H9 (cell line): ENCODE data around the gene ADSS2. TPM values are rescaled to one million over a fixed set of nuclear protein-coding genes. Genes with fewer than 3 reads are reported as not detected.

Source experiments
- DNase-seq: peaks from one replicate; pipeline ENCODE4 v3.0.0-alpha.2; 2017
- H2AFZ ChIP-seq: one replicate; pipeline ENCODE4 v1.6.1; 2013; ENCODE audit warnings: mild to moderate bottlenecking, low read length, control low read depth, moderate library complexity
- H2AK5ac ChIP-seq: 2 replicates; pipeline ENCODE4 v1.6.1; 2013; ENCODE audit warnings: low read length, control low read depth, mixed read lengths; ENCODE audit not compliant: insufficient read length
- H2BK120ac ChIP-seq: one replicate; pipeline ENCODE4 v1.6.1; 2013; ENCODE audit warnings: low read depth, mild to moderate bottlenecking, low read length, control low read depth, inconsistent platforms; ENCODE audit not compliant: poor library complexity, severe bottlenecking
- H2BK12ac ChIP-seq: 2 replicates; pipeline ENCODE4 v1.6.1; 2013; ENCODE audit warnings: low read length, control low read depth, mixed read lengths, low read depth; ENCODE audit not compliant: insufficient read length
- H2BK15ac ChIP-seq: 2 replicates; pipeline ENCODE4 v1.6.1; 2013; ENCODE audit warnings: low read depth, low read length, control low read depth
- H2BK20ac ChIP-seq: one replicate; pipeline ENCODE4 v1.6.1; 2013; ENCODE audit warnings: low read depth, mild to moderate bottlenecking, low read length, control low read depth, inconsistent platforms; ENCODE audit not compliant: poor library complexity, severe bottlenecking
- H2BK5ac ChIP-seq: 2 replicates; pipeline ENCODE4 v1.6.1; 2013; ENCODE audit warnings: low read length, control low read depth, mixed read lengths; ENCODE audit not compliant: insufficient read length
- H3K14ac ChIP-seq: 2 replicates; pipeline ENCODE4 v1.6.1; 2013; ENCODE audit warnings: low read length, control low read depth; ENCODE audit not compliant: insufficient read depth
- H3K18ac ChIP-seq: 2 replicates; pipeline ENCODE4 v1.6.1; 2013; ENCODE audit warnings: low read depth, mild to moderate bottlenecking, mixed read lengths, low read length, control low read depth; ENCODE audit not compliant: insufficient read length
- H3K23ac ChIP-seq: 2 replicates; pipeline ENCODE4 v1.6.1; 2013; ENCODE audit warnings: low read length, control low read depth, mixed read lengths, low read depth; ENCODE audit not compliant: insufficient read length
- H3K23me2 ChIP-seq: 2 replicates; pipeline ENCODE4 v1.6.1; 2013; ENCODE audit warnings: low read depth, mild to moderate bottlenecking, mixed read lengths, low read length, control low read depth; ENCODE audit not compliant: insufficient read length, poor library complexity, severe bottlenecking
- H3K27ac ChIP-seq: 2 replicates; pipeline ENCODE4 v1.5.1; 2013; ENCODE audit warnings: low read length, control low read depth, mixed read lengths, low read depth; ENCODE audit not compliant: insufficient read length
- H3K27me3 ChIP-seq: 2 replicates; pipeline ENCODE4 v1.6.1; 2013; ENCODE audit warnings: low read length, control low read depth, inconsistent platforms; ENCODE audit not compliant: insufficient read depth
- H3K4ac ChIP-seq: 2 replicates; pipeline ENCODE4 v1.6.1; 2013; ENCODE audit warnings: low read depth, mild to moderate bottlenecking, control low read depth, inconsistent platforms, low read length, moderate library complexity
- H3K4me1 ChIP-seq: 2 replicates; pipeline ENCODE4 v1.6.1; 2013; ENCODE audit warnings: low read length, control low read depth, inconsistent platforms; ENCODE audit not compliant: insufficient read depth
- H3K4me2 ChIP-seq: 2 replicates; pipeline ENCODE4 v1.6.1; 2013; ENCODE audit warnings: low read length, control low read depth, mixed read lengths; ENCODE audit not compliant: insufficient read length, insufficient read depth
- H3K56ac ChIP-seq: 2 replicates; pipeline ENCODE4 v1.6.1; 2013; ENCODE audit warnings: low read depth, mild to moderate bottlenecking, mixed read lengths, low read length, control low read depth; ENCODE audit not compliant: insufficient read length
- H3K79me1 ChIP-seq: 2 replicates; pipeline ENCODE4 v1.6.1; 2013; ENCODE audit warnings: low read depth, mild to moderate bottlenecking, moderate library complexity, low read length, control low read depth, inconsistent platforms; ENCODE audit not compliant: insufficient read depth, poor library complexity, severe bottlenecking
- H3K79me2 ChIP-seq: 2 replicates; pipeline ENCODE4 v1.6.1; 2013; ENCODE audit warnings: low read length, control low read depth, inconsistent platforms; ENCODE audit not compliant: insufficient read depth
- H3K9ac ChIP-seq: 2 replicates; pipeline ENCODE4 v1.6.1; 2013; ENCODE audit warnings: low read length, control low read depth, mixed read lengths; ENCODE audit not compliant: insufficient read length; ENCODE audit errors: extremely low read depth
- H3K9me3 ChIP-seq: one replicate; pipeline ENCODE4 v1.6.1; 2013; ENCODE audit warnings: low read depth, low read length, inconsistent platforms; ENCODE audit not compliant: control insufficient read depth
- H3T11ph ChIP-seq: one replicate; pipeline ENCODE4 v1.6.1; 2013; ENCODE audit warnings: mild to moderate bottlenecking, low read length, control low read depth, inconsistent platforms
- H4K20me1 ChIP-seq: one replicate; pipeline ENCODE4 v1.6.1; 2013; ENCODE audit not compliant: control insufficient read depth, insufficient read length, insufficient read depth
- H4K5ac ChIP-seq: 2 replicates; pipeline ENCODE4 v1.6.1; 2013; ENCODE audit warnings: low read depth, mild to moderate bottlenecking, mixed read lengths, low read length, control low read depth; ENCODE audit not compliant: insufficient read length
- H4K8ac ChIP-seq: replicated peaks from 2 replicates; pipeline ENCODE4 v1.6.1; 2013; ENCODE audit warnings: low read length, control low read depth, mixed read lengths, low read depth; ENCODE audit not compliant: insufficient read length
- H4K91ac ChIP-seq: 2 replicates; pipeline ENCODE4 v1.6.1; 2013; ENCODE audit warnings: low read depth, mild to moderate bottlenecking, moderate library complexity, mixed read lengths, low read length, control low read depth; ENCODE audit not compliant: insufficient read length
- H3K27ac Mint-ChIP-seq, 3 experiments: 2 replicates in 2 of 3; 3 replicates in 1 of 3; pipeline ENCODE4 v1.8.0; 2020 to 2021; ENCODE audit warnings: mixed read lengths in 3 of 3, mild to moderate bottlenecking in 1 of 3, moderate library complexity in 1 of 3
- H3K27me3 Mint-ChIP-seq: 2 replicates; pipeline ENCODE4 v1.8.0; 2021; ENCODE audit warnings: low read depth, mild to moderate bottlenecking, moderate library complexity, mixed read lengths
- H3K36me3 Mint-ChIP-seq, 3 experiments: 2 replicates in 2 of 3; 3 replicates in 1 of 3; pipeline ENCODE4 v1.8.0; 2020 to 2021; ENCODE audit warnings: low read depth in 3 of 3, mixed read lengths in 3 of 3; ENCODE audit not compliant: insufficient read depth in 1 of 3
- H3K4me1 Mint-ChIP-seq, 2 experiments: 2 replicates each; pipeline ENCODE4 v1.8.0; 2020; ENCODE audit warnings: mixed read lengths in 2 of 2
- H3K4me3 Mint-ChIP-seq, 2 experiments: 2 replicates in 1 of 2; 3 replicates in 1 of 2; pipeline ENCODE4 v1.8.0; 2020 to 2021; ENCODE audit warnings: mild to moderate bottlenecking in 2 of 2, mixed read lengths in 2 of 2, moderate library complexity in 1 of 2
- H3K9me3 Mint-ChIP-seq, 2 experiments: 2 replicates in 1 of 2; 3 replicates in 1 of 2; pipeline ENCODE4 v1.8.0; 2020; ENCODE audit warnings: mild to moderate bottlenecking in 2 of 2, mixed read lengths in 2 of 2, moderate library complexity in 1 of 2
- CTCF ChIP-seq: fragments of 200-600 bp; sonication (generic); conservative IDR thresholded peaks from 3 replicates; pipeline ENCODE4 v1.8.0; 2021; ENCODE audit warnings: antibody characterized with exemption, mild to moderate bottlenecking
- WGBS: extraction: QIAGEN DNeasy Blood & Tissue Kit; methylation state at CpG from one replicate; pipeline ENCODE4 v1.1.7; 2013; ENCODE audit warnings: missing lambda C conversion rate, low lambda C conversion rate, mixed read lengths; ENCODE audit not compliant: insufficient read length; ENCODE audit errors: extremely low coverage; 5-methylcytosine and 5-hydroxymethylcytosine counted together
- total RNA-seq: library from RNA; stranded (reverse); gene quantifications from 2 replicates; pipeline ENCODE4 v1.2.1, GENCODE V29; 2021

The ADSS2 gene
- total RNA-seq, 1 experiment from 2014 or later, result 65.4 TPM

- Histone ChIP-seq H2BK20ac (no peak overlapping the region), H3K23ac (no peak overlapping the region), H2BK12ac (no peak overlapping the region), H3K4ac (no peak overlapping the region), H2BK15ac (no peak overlapping the region), H3K4me2 (no peak overlapping the region), H3K18ac (no peak overlapping the region), H2BK120ac (no peak overlapping the region), H3K9me3 (no peaks in the 10 kb centered on the region), H3K9ac (no peak overlapping the region), H4K20me1 (no peaks in the 10 kb centered on the region), H2AK5ac (no peak overlapping the region), H3K27me3 (no peaks in the 10 kb centered on the region), H2BK5ac (no peak overlapping the region), H3K56ac (no peak overlapping the region), H3K23me2 (no peaks in the 10 kb centered on the region), H4K8ac (no peak overlapping the region), H4K5ac (no peak overlapping the region), H2AFZ (no peak overlapping the region), H3K4me1 (no peaks in the 10 kb centered on the region), H4K91ac (no peak overlapping the region), H3K27ac (no peak overlapping the region), H3K79me1 (no peaks in the 10 kb centered on the region), H3T11ph (no peak overlapping the region), H3K79me2 (no peaks in the 10 kb centered on the region), H3K14ac (no peak overlapping the region)
- Mint-ChIP-seq H3K4me1 (peaks cover 20 to 21% of the 10 kb centered on the region in 2 experiments), H3K9me3 (no peaks in the 10 kb centered on the region), H3K27ac (peak overlapping the region in 1 of 3 experiments; percentile 63; a peak in 2 of 7 replicates), H3K27me3 (no peaks in the 10 kb centered on the region), H3K36me3 (peaks cover 28 to 80% (median 73%) of the 10 kb centered on the region in 3 experiments; a peak in 6 of 7 replicates), H3K4me3 (no peak overlapping the region)
- DNase-seq, result no peak
- no CpG with 5 or more reads among the region's 5 CpGs for WGBS
- TF ChIP-seq CTCF, result no peak
Observed at GRCh38 chr1:244412176-244412575, 39.5 kb downstream of the ADSS2 start.
